Heart left ventricle (tissue), 16 donors: ENCODE data around the gene DIRAS1. TPM values are rescaled to one million over a fixed set of nuclear protein-coding genes. Genes with fewer than 3 reads are reported as not detected.

Source experiments
- ATAC-seq, 4 donors: fragments of 200-7000 bp; cut with Tn5 transposase; one replicate each; pipeline ENCODE4 v1.9.1; 2020 to 2022; ENCODE audit warnings: moderate library complexity in 4 of 4, mild to moderate bottlenecking in 3 of 4, moderate number of reproducible peaks in 1 of 4
- DNase-seq, 5 donors: peaks; one replicate each; pipeline ENCODE4 v3.0.0-alpha.2; 2020
- H3K27ac ChIP-seq, 12 donors: fragments of 200-600 bp; sonication (generic) in 4 of 12; one replicate each; pipeline versions ENCODE4 v1.5.0 to v1.8.0; 2016 to 2022; ENCODE audit warnings: mild to moderate bottlenecking in 2 of 12
- H3K27me3 ChIP-seq, 9 donors: fragments of 200-600 bp; sonication (generic) in 2 of 9; one replicate each; pipeline versions ENCODE4 v1.5.1 to v1.8.0; 2016 to 2022; ENCODE audit warnings: mild to moderate bottlenecking in 3 of 9
- H3K36me3 ChIP-seq, 9 donors: fragments of 200-600 bp; sonication (generic) in 2 of 9; one replicate each; pipeline versions ENCODE4 v1.5.0 to v1.8.0; 2018 to 2022; ENCODE audit warnings: mild to moderate bottlenecking in 2 of 9
- H3K4me1 ChIP-seq, 12 donors: fragments of 200-600 bp; sonication (generic) in 4 of 12; one replicate each; pipeline versions ENCODE4 v1.5.0 to v1.8.0; 2016 to 2022; ENCODE audit warnings: mild to moderate bottlenecking in 3 of 12
- H3K4me3 ChIP-seq, 12 donors: fragments of 200-600 bp; sonication (generic) in 4 of 12; one replicate each; pipeline versions ENCODE4 v1.5.0 to v1.8.0; 2017 to 2022; ENCODE audit warnings: mild to moderate bottlenecking in 9 of 12, moderate library complexity in 4 of 12
- H3K9me3 ChIP-seq, 12 donors: fragments of 200-600 bp; sonication (generic) in 4 of 12; one replicate each; pipeline versions ENCODE4 v1.5.0 to v1.8.0; 2016 to 2022; ENCODE audit warnings: mild to moderate bottlenecking in 1 of 12
- CTCF ChIP-seq, 12 donors: fragments of 200-600 bp; sonication (generic) in 4 of 12; IDR thresholded peaks; one replicate each; pipeline versions ENCODE4 v1.5.0 to v1.8.0; 2018 to 2022; ENCODE audit warnings: antibody characterized with exemption in 12 of 12, mild to moderate bottlenecking in 5 of 12
- POLR2A ChIP-seq, 2 donors: fragments of 450-650 bp; IDR thresholded peaks; one replicate each; pipeline ENCODE4 v1.6.1; 2017; ENCODE audit warnings: antibody characterized with exemption in 2 of 2, mild to moderate bottlenecking in 2 of 2, moderate library complexity in 2 of 2
- WGBS, 4 donors: extraction: QIAGEN DNeasy Blood & Tissue Kit in 2 of 4; methylation state at CpG; one replicate each; pipeline versions ENCODE4 v1.1.5 to v1.1.7; 2013 to 2018; 5-methylcytosine and 5-hydroxymethylcytosine counted together
- intact Hi-C, 10 donors: fragments of 100-400 bp; cut with DNase I; formaldehyde crosslinking; loops; one replicate each; pipeline versions ENCODE4 v1.11.1 to v1.14.2; 2022
- polyA plus RNA-seq, 2 donors: library from polyadenylated mRNA; stranded (reverse); fragments of 200-250 nt; gene quantifications; one replicate each; pipeline ENCODE4 v1.2.3, GENCODE V29; 2013
- total RNA-seq, 9 donors: library from RNA; depleted of rRNA in 2 of 9; stranded (reverse); fragments of >200 nt in 2 of 9; fragmentation: NEBNext Ultra II Directional in 3 of 9; extraction: Animal tissue kit (Norgen Biotek cat#: 25700) in 3 of 9; gene quantifications; one replicate each; pipeline versions ENCODE4 v1.1.0 to v1.2.4, GENCODE V29; 2016 to 2023
- donor health status: ischemic (EF 13 %, LVEDD 7.1; RV severe dilation, severe dysfunction).
- donor health status: healthy with polysubstance abuse.
- donor health status: DM: no; HTN: yes; CAD: no.
- donor health status: DM: no; HTN: no; CAD: no.
- donor health status: ischemic (EF 25% LVEDD 6.9; RV normal size, moderate dysfunction).
- donor health status: ischemic (EF 25% LVEDD 5.7; RV mildly dilated, moderate dysfunction).
- donor health status: healthy.
- donor health status: DM: yes; HTN: yes; CAD: no.
- donor health status: ischemic (EF 35%, LVEDD 5.7; RV mildly dilated, moderate dysfunction).
- donor health status: nonischemic (EF 11% LVEDD 7.7; RV severe dilation, severe dysfunction).
- donor health status: DM: yes; HTN: yes; CAD: no.
- donor health status: PGD.
- donor health status: ischemic (EF 29% LVEDD 5.4; RV normal size, mild dysfunction).
- donor health status: nonischemic (EF 23%, LVEDD 6.1; RV moderate dilation, normal function).

DIRAS1 gene
- total and polyA plus RNA-seq, 11 donors: 77.4 to 191 (median 142) TPM

GRCh38 chr19:2761309-2761677 is 40.1 kb upstream of the DIRAS1 start:
- Histone ChIP-seq H3K27me3 (no peaks in the 10 kb centered on the region), H3K4me1 (no peaks in the 10 kb centered on the region), H3K36me3 (peaks cover 3 to 100% (median 95%) of the 10 kb centered on the region in 9 donors), H3K27ac (no peak overlapping the region), H3K9me3 (no peaks in the 10 kb centered on the region), H3K4me3 (no peak overlapping the region)
- DNase-seq: no peak
- intact Hi-C loops: no loop called here
- 91 to 94% (median 92%) methylated on average over 15 to 16 of the region's 16 CpGs for WGBS, 4 donors
- TF ChIP-seq POLR2A (IDR thresholded peaks at IDR 0.05): no peak
- TF ChIP-seq CTCF (IDR thresholded peaks at IDR 0.05): no peak
- no peak for ATAC-seq

- no peaks in the 10 kb centered on the region for H3K9me3 ChIP-seq
- H3K4me1 ChIP-seq: no peaks in the 10 kb centered on the region
- ATAC-seq: no peak
- no peak for DNase-seq
- TF ChIP-seq POLR2A (IDR thresholded peaks at IDR 0.05) (no peak), CTCF (IDR thresholded peaks at IDR 0.05) (no peak)
- H3K36me3 ChIP-seq: peaks cover 1 to 100% (median 95%) of the 10 kb centered on the region in 9 donors
- no peak overlapping the region for H3K4me3 ChIP-seq
- 91 to 97% (median 96%) methylated on average over 7 of the region's 7 CpGs for WGBS, 4 donors
- intact Hi-C loops: no loop called here
- H3K27me3 ChIP-seq: no peaks in the 10 kb centered on the region
- no peak overlapping the region for H3K27ac ChIP-seq
Measured at GRCh38 chr19:2759965-2760364, 38.8 kb upstream of the DIRAS1 start.

GRCh38 chr19:2759362-2759761 is 38.2 kb upstream of the DIRAS1 start:
- 93 to 95% (median 95%) methylated on average over 17 of the region's 17 CpGs for WGBS, 4 donors
- H3K27me3 ChIP-seq: no peaks in the 10 kb centered on the region
- intact Hi-C loops: no loop called here
- H3K4me3 ChIP-seq: no peak overlapping the region
- no peak overlapping the region for H3K27ac ChIP-seq
- TF ChIP-seq POLR2A (IDR thresholded peaks at IDR 0.05): no peak
- TF ChIP-seq CTCF (IDR thresholded peaks at IDR 0.05): no peak
- H3K4me1 ChIP-seq: no peaks in the 10 kb centered on the region
- ATAC-seq (no peak), DNase-seq (no peak)
- H3K36me3 ChIP-seq: peaks cover 0 to 100% (median 95%) of the 10 kb centered on the region in 9 donors
- H3K9me3 ChIP-seq: no peaks in the 10 kb centered on the region

GRCh38 chr19:2758601-2759313 is 37.6 kb upstream of the DIRAS1 start:
- no peak for ATAC-seq
- peaks cover 0 to 100% (median 95%) of the 10 kb centered on the region in 9 donors for H3K36me3 ChIP-seq

More at GRCh38 chr19:2758601-2759313, 37.6 kb upstream of the DIRAS1 start:
- Histone ChIP-seq H3K4me3 (no peak overlapping the region), H3K4me1 (no peaks in the 10 kb centered on the region), H3K27me3 (no peaks in the 10 kb centered on the region), H3K27ac (no peak overlapping the region), H3K9me3 (no peaks in the 10 kb centered on the region)
- intact Hi-C loops: no loop called here
- WGBS, 4 donors: 93 to 97% (median 95%) methylated on average over 17 of the region's 17 CpGs
- no peak for DNase-seq
- TF ChIP-seq CTCF (IDR thresholded peaks at IDR 0.05) (no peak), POLR2A (IDR thresholded peaks at IDR 0.05) (no peak)
